NCI-H345 treated with DMSO at 0.1 percent for 48 hours (cell line): ENCODE results near the gene DVL3.
A peak's percentile ranks its signal among the peaks of the same experiment; 100 is the strongest.
"Not testable (repeated sequence)": the region's sequence is repeated elsewhere in the genome, so short reads cannot be mapped to it uniquely, and the experiment has no call there.

Experiments
- DNase-seq: peaks from one replicate; lab custom pipeline; 2025; ENCODE audit not compliant: unreplicated experiment; lab: John Stamatoyannopoulos, UW

Gene DVL3

GRCh38 chr3:184155644-184156521 is 706 bp downstream of the DVL3 start:
- no peak for DNase-seq

- no peak for DNase-seq
Observed at GRCh38 chr3:184156522-184156955, 1.4 kb downstream of the DVL3 start.

GRCh38 chr3:184157206-184157605 is 2.0 kb downstream of the DVL3 start:
- DNase-seq = no peak

- no peak for DNase-seq
Observed at GRCh38 chr3:184158404-184158803, 3.2 kb downstream of the DVL3 start.

- no peak for DNase-seq
Observed at GRCh38 chr3:184160456-184160855, 5.3 kb downstream of the DVL3 start.

- DNase-seq = not testable (repeated sequence)
Observed at GRCh38 chr3:184162571-184163070, 7.4 kb downstream of the DVL3 start.

- no peak for DNase-seq
Observed at GRCh38 chr3:184164648-184165330, 9.6 kb downstream of the DVL3 start.

GRCh38 chr3:184165543-184165942 is 10.4 kb downstream of the DVL3 start:
- DNase-seq = no peak

- no peak for DNase-seq
Observed at GRCh38 chr3:184166671-184167070, 11.5 kb downstream of the DVL3 start.

- DNase-seq = no peak
Observed at GRCh38 chr3:184167786-184168185, 12.6 kb downstream of the DVL3 start.

- DNase-seq = no peak
Observed at GRCh38 chr3:184168363-184169120, 13.4 kb downstream of the DVL3 start.

GRCh38 chr3:184169896-184170875 is 15.0 kb downstream of the DVL3 start:
- DNase-seq = no peak

- DNase-seq = no peak
Observed at GRCh38 chr3:184171562-184171961, 16.4 kb downstream of the DVL3 start.

GRCh38 chr3:184172681-184173373 is 17.6 kb downstream of the DVL3 start:
- DNase-seq = no peak

GRCh38 chr3:184173374-184173722 is 18.2 kb downstream of the DVL3 start:
- DNase-seq = no peak

- DNase-seq = no peak
Observed at GRCh38 chr3:184174284-184174645, 19.1 kb downstream of the DVL3 start.

- DNase-seq = peak; percentile 99
Observed at GRCh38 chr3:184174646-184175492, 19.7 kb downstream of the DVL3 start, which contains the start of gene AP2M1. AP2M1 (plus strand) TSS chr3:184174855; CDS start chr3:184176994, 2,139 bp downstream.

- DNase-seq = no peak
Observed at GRCh38 chr3:184175506-184175905, 20.3 kb downstream of the DVL3 start.

GRCh38 chr3:184175981-184176376 is 20.8 kb downstream of the DVL3 start:
- DNase-seq = no peak
